Stimulated activated CD4-positive, alpha-beta T cell treated with anti-CD3 and anti-CD28 coated beads, Interleukin-12 subunit alpha, Interleukin-12 subunit beta, amount 100 ng/mL, for 4 hours (primary cell): ENCODE data around the gene CWC15.
"Not testable (repeated sequence)": the region's sequence is repeated elsewhere in the genome, so short reads cannot be mapped to it uniquely, and the experiment has no call there.

Source experiments
- DNase-seq: peaks from one replicate; pipeline ENCODE4 v3.0.0-alpha.2; 2020

The CWC15 gene

DNA sequence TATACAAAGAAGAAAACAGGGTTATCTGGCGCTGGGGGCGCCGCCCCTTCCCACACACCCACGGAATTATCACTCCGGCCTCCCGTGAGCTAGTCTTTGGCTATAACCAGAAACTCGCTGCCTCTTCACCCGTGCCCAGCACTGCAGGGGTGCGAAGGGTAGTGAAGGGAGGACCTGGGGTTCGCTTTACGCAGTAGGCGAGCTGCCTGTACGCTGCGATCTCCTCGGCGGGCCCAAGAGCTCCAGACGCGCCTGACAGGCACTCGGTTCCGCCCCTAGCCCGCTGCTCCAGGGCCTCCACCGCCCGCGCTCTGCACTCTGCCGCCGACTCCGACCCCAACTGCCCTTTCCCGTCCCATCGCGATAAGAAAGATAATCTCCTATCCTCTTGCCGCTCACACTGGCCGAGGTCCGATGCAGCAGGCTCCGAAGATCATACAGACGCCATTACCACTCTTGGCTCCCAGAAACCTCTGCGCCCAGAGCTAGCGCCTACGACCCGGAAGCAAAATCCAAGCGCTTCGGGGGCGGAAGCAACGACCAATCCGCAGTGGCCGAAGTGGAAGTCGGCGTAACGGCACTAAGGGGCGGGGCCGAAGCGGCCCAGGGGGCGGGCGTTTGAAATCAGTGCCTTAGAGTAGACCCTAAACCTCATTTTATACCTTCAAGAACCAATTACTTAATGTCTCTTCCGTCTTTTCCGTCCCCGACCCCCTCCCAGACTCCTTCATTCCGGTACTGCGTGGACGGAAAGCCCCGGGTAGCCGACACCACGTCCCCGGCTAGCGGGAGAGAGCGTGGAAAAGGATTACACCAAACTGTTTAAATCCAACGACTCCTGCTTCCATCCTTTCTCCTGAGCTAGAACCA is at the start of gene CWC15, which contains the start of gene KDM4D:
CWC15 (minus strand) TSS at position 458 of the 870 bp plus-strand sequence. CDS start 1,371 bp downstream, outside the sequence.
KDM4D (plus strand) TSS at position 611 of the 870 bp plus-strand sequence. CDS start 23,664 bp downstream, outside the sequence.
- peak; percentile 90 for DNase-seq

DNA sequence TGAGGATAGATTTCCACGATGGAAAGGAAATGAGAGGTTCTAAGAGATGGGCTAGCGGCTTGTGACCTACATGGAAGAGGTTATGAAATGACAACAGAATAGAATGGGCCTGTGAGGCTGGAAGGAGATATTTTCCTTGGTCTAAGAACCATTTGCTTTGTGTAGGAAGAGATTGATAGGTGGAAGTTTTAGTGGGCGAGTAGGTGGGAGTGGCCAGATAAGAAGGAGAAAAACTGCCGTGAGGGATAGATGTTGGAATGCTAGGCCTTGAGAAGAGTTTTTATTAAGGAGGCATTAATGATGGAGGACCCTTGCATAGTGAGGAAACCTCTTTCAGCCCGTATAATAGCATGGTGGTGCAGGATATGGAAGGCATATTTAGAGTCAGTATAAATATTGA is 48.1 kb upstream of the CWC15 start:
- not testable (repeated sequence) for DNase-seq

DNA sequence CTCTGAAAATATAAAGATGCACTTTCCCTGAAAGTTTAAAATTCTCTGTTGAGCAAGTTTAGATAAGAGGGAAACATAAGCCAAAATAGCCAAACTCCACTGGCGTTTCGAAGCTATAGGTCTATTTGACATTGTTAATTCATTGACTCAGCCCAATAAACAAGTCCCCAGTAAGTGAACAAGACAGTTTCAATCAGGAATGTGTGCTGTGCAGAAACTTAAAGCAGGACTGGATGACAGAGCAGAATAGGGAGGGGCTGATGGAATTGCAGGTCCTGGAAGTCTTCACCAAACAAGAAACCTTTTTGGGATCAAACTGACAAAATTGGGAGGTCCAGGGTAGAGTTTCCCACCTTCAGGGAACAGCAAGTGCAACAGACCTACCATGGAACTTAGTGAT is 42.8 kb upstream of the CWC15 start:
- DNase-seq, result no peak

DNA sequence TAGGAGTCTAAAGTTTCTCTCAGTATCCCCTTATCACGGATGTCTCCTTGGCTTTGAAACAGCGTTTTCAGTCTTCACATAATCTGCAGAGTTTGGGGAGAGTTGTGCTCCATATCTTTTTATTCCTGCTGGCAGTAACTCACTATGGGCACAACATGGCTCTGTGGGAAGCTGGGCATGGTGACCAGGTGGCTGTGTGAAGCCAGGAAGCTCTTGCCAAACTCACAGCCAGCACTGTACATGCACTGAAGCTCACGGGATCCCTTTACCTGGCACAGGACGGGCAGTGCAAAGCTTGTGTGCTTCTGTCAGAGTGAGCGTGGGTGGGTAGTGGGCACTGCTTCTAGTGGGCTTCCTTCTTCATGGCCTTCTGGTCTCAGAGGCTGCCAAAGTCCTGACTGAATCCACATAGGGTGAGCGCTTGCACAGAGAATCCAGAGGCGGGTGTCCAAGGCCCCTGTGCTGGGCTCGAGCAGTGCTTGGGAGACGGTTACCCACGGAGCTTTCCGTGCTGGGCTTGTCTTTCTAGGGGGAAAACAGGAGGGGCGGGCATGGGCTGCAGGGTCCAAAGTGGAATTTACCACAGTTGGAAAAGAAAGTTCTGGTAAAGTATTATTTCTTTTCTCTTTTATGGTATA is 40.9 kb upstream of the CWC15 start:
- no peak for DNase-seq

DNA sequence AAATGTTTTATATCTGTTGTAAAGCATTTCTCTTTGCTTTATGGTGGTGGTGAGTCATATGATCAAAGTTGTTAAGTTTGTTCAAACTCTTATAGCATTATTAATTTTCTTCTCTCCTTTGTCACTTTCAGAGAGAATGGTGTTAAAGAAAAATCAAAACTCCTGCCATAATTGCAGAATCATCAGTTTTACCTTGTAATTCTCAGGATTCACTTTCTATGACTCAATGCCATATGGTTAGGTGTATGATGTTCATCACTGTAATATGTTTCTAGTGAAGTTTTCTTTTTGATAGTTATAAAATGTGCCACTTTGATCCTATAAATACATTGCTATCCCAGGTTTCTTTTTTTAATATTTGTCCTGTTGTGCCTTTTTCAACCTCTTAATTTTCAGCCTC is 38.0 kb upstream of the CWC15 start:
- no peak for DNase-seq

DNA sequence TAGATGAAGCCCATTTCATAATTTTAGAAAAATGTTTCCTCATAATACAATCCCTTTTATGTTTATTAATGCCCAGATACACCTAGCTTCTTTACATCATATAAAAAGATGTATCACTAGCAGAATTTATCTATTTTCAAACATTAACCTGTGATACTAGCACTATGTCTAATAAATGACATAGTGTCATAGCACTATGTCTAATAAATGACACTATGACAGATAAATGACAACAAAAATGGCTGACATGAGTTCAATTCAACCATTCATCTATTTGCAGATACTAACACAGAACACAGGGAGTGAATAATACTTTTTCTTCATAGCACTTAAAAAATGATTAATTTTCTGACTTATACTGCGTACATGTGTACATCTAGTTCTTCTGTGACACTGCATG is 32.3 kb upstream of the CWC15 start:
- DNase-seq, result no peak

DNA sequence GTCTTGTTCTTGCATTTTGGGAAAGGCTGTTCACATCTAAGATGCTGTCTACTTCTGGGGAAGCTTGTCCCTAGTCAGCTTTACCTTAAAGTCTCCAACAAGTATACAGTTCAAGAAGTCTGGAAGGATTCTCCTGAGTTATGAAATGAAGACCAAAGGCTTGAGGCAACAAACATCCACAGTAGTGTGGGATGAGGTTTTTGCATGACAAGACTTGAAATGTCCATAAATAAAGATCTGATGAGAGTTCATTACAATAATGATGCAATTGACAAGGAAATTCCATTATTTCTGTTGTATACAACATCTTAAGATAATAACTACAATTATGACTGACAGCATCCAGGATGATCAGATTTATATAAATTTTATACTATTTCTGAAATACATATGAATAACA is 30.4 kb upstream of the CWC15 start:
- DNase-seq, result no peak

DNA sequence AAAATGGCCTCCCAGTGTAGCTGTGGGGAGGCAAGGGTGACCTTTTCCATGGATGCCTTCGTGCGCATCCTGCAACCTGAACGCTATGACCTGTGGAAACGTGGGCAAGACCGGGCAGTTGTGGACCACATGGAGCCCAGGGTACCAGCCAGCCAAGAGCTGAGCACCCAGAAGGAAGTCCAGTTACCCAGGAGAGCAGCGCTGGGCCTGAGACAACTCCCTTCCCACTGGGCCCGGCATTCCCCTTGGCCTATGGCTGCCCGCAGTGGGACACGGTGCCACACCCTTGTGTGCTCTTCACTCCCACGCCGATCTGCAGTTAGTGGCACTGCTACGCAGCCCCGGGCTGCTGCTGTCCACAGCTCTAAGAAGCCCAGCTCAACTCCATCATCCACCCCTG is 24.9 kb upstream of the CWC15 start:
- no peak for DNase-seq

DNA sequence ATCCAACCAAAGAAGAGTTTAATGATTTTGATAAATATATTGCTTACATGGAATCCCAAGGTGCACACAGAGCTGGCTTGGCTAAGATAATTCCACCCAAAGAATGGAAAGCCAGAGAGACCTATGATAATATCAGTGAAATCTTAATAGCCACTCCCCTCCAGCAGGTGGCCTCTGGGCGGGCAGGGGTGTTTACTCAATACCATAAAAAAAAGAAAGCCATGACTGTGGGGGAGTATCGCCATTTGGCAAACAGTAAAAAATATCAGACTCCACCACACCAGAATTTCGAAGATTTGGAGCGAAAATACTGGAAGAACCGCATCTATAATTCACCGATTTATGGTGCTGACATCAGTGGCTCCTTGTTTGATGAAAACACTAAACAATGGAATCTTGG is 24.1 kb upstream of the CWC15 start:
- no peak for DNase-seq

DNA sequence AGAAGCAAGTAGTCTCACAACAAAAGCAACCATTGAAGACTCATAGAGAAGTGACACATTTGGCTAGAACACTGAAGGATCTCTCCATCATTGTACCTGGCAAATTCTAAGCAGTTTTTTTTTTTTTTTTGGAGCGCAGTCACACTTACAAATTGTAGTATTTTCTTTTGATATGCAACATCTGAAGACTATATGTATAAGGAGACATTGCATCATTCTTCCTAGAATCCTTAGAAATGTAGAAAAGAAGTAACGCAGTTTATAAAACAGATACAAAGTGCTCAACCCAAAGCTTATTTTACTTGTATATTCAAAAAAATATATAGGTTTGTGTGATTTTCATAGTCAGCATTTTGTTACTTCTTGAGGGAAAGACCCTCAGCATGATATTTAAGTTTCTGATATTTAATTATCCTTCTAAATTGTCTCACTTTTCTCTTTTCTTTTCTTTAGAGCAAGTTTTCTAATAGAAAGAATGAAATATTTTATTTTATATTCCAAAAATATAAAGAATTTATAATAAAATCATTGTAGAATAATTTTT is 20.1 kb upstream of the CWC15 start:
- no peak for DNase-seq

DNA sequence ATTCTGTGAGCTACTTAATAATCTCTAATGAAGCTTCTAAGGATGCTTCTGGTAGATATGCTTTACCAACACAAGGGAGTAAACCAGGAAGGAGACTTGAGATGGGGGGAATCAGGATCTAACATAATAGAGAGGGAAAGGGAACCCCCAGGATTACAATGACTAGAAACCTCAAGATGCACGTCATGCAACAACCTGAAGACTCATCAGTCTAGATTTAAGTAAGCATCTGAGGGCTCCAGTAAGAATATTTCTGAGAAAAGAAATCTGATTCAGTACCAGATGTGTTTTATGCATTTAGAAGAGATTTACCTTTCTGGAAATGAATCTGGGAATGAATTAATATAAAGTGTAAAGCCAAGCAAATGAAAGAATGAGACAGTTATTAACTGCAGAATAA is 15.4 kb upstream of the CWC15 start:
- no peak for DNase-seq

DNA sequence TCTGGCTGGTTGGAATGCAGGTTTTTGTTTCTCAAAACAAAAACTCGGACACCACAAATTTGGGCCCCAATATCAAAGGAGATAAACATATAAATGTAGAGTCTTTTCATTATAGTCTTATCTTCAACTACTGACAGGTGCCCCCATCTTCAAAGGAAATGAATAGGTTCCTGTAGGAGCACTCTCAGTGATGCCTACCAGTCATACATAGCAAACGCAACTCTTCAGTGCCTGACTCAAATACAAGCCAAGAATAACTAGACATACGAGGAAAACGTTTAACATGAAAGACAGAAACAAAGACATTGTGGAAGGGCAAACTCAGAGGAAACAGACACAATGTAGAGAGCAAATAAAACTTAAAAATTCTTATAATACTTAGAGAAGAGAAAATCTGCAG is 14.0 kb upstream of the CWC15 start:
- DNase-seq, result no peak

DNA sequence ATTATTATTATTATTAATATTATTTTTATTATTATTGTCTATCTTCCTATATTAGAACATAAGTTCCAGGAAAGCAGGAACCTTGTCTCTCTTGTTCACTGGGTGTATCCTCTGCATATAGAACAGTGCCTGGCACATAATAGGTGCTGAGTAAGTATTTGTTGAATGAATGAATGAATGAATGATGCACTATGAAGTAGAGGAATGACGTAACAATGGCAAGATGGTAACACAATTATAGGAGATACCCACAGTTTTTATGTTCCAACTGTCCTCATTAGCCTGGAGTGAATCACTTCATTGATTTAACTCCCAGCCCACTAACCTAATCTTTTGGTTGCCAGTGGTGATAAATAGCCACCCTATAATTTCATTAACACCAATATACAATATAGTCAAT is 2.2 kb upstream of the CWC15 start:
- DNase-seq, result no peak

DNA sequence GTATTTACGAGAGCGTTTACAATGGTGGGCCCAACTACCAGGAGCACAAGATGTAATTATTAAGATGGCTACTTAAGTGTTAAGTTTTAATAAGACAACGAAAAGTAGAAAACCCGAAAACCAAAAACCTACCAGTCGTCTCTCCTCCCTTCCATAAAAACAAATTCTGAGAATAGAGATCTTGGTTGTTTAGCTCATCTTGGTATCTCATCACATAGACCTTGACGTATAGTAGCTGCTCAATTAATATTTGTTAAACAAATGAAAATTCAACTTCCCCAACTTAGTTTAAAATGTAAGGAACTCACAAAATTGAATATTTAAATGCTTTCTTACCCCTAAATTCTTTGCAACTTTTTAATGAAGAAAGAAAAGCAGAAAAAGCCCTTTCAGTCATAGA is 822 bp upstream of the CWC15 start:
- DNase-seq, result no peak

DNA sequence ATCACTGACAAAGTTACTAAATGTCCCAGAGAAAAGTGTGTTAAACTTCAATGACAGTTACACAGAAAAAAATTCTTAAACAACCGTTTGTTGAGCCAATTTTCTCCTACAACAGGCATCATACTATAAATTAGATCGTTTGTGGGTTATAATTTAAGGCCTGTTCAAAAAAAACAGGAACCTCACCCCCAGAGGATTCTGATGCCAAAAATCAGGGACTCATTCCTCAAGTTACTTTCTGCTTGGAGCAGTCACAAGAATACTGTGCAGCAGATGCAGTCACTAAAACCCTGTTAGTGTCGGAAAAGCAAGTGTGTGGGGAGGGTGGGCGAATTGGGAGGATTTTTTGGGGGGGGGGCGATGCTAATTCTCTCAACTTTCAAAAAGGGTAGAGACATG is 657 bp downstream of the CWC15 start:
- DNase-seq, result no peak

DNA sequence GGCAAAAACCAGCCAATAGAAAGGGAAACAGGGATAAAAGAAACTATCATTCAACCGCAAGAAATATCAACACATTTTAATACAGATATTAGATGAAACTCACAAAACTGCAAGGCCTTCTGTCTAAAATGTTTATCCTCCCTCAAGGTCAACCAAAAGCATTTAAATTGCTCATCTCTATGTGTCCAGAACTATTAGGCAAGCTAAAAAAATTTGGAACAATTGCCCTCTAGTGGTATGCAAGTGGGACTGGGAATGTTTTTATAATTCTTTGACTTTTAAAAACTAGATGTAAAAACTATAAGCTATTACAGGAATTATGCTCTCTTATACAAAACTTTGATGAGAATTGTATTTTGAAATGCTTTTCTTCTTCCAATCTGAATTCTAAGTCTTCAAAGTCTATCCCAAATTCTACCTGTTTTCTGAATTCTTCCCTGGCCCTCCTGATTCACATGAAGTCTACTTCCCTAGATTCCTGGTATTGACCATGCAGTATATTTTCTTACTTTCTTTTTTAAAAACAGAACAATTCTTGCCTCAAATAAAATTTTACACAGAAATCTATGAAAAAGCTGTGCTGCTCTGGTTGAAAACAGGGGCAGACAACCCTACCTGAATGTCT is 4.9 kb downstream of the CWC15 start:
- DNase-seq, result no peak

DNA sequence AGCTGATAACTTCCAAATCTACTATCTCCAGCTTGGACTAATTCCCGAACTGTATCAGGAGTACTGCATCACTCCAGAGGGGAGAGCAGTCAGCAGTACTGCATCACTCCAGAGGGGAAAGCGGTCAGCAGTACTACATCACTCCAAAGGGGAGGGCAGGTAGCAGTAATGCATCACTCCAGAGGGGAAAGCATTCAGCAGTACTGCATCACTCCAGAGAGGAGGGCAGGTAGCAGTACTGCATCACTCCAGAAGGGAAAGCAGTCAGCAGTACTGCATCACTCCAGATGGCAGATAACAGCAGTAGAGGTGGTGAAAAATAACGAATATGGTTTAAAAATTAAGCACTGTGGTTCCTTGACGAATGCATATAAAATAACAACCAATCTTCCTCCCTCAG is 8.4 kb downstream of the CWC15 start:
- DNase-seq, result no peak

DNA sequence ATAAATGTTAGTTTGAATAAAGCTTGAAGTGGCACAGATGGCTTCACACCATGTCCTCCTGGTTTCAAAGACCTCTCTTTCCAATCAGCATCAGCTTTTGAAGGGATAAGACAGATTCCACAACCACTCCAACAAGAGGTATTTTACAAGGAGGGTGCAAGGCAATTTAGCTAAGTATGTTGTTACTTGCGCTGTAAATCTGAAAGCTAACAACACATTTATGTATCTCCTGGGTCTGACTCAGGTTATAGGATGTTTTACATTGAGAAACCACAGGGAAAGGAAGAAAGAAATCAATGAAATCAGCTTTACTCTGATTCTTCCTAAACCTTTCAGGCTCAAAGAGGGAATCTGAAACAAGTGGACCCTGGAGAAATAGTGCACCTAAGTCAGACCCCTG is 12.1 kb downstream of the CWC15 start:
- no peak for DNase-seq

DNA sequence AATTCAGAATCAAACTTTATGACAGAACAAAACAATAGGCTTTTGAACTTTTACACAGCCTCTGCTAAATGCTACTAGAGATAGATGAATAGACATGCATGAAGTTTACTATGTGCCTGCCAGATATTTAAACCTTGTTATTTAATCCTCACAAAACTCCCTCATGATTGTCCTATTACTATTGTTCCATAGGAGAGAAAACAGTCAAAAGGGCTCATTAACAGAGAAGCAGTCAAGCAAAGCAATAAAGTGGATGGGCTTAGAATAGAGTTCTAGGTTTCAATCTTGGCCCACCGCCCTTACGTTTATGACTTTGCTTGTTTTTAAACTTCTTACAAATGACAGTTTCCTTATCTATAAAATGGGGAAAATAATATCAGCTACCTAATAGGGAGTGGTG is 12.9 kb downstream of the CWC15 start:
- DNase-seq, result no peak

DNA sequence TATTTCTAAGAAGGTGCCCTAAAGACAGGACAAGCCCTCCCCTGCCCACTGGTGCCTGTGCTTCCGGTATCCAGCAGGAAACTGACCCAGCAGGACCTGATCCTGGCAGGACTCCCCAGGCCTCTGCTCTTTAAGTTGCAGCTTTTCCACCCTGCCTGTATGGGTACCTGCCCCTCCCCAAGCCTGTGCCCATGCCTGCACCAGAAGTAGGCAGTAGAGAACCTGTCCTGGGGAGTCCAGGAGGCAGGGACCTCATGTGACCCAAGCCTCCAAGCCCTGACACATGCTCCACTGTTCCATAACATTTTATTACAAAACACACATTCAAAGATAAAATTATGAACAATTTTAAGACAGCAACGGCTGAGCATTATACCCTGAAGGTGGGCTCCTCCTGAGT is 14.2 kb downstream of the CWC15 start:
- DNase-seq, result no peak

DNA sequence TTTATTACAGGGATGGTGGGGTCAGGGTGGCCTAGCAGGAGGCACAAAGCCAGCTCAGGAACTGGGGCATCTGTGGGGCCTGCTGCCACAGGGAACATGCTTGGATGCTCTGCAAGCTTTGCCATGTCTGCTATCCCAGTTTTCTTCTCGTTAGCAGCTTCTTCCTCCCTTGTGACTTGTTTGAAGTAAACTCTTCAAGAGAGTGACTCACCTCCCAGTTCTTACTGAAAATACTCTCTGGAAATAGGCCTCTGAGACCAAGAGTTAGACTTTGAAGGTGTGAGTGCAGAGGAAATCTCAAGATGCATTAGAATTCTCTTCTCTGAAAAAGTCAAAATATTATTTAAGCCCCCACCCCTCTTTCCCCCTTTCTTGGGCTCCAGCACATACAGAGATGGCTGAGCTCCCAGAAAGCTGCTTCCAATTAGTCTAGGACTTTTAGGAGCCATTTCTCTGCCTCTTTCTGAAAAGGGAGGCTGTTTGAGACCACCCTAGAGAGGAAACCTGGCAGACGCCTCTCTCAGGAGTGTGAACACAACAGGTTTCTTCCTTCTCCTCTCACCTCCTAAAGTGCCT is 15.1 kb downstream of the CWC15 start:
- DNase-seq, result no peak

DNA sequence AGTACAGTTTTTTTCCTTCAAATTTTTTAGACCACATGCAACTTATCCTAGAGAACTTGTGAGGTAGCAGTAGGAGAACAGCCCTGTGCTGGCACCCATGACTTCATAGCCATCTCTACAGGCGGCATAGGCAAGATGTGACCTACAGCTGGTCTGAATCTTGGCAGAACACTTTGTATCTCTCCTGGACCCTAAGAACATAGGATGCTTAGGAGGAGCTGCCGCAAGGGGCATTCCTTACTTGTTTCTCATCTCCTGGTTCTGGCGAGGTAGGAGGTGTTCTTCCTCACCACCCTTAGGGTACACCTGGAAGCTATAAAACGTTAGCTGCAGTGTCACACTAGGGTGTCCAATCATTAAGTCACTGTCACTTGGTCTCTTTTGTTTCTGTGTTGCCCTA is 16.4 kb downstream of the CWC15 start:
- DNase-seq, result no peak

DNA sequence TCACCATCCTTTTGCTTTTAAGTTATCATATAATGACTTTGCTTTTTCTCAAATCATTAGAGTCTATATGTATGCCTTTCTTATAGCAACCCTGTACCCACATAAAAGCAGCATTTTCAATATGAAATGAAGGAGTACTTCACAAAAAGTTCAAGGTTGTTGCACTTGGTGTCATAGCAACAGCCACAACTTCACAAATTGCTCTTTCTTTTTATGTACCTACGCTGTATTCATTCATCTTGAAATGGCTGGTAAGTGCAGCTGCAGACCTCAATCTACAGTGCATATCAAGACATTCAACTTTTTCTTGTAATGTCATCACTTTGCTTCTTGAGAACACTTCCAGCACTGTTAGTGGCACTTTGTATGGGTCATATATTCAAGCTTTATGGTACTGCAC is 18.6 kb downstream of the CWC15 start:
- no peak for DNase-seq
